ENCODE results near the gene TBCE. TPM values are rescaled to one million over a fixed set of nuclear protein-coding genes. Genes with fewer than 3 reads are reported as not detected.

TBCE gene
- polyA plus RNA-seq, 1 donor from 2014 or later, result 72.9 TPM

DNA sequence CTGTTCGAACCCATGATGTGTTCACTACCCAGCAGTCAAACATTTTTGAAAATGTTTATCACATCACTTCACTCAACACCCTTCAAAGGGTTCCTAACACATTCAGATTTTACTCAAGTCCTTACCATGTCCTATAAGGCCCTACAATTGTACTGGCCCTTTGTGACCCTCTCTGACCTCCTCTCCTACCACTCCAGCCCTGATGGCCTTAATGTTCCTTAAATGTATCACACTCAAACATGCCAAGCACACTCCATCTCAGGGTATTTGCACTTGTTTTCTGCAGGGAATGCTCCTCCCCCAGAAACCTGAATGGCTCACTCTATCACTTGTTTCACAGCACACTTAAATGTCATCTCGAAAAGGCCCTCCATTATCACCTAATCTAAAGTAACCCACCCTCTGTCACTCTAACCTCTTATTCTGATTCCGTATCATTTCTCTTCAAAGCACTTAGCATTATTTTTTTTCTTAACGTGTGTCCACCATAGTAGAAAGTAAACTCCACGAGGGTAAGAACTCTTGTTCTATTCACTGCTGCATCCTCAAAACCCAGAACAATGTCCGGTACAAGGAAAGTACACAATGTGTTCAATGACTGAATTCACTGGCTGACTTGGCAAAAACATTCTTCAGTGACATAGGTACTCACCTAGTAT is 46.6 kb upstream of the TBCE start:
- Histone ChIP-seq H3K27ac (ENCODE audit: low read length) (no peak overlapping the region), H3K36me3 (ENCODE audit: insufficient read depth, low read length) (no peaks in the 10 kb centered on the region), H3K27me3 (ENCODE audit: insufficient read depth, low read depth, low read length) (no peaks in the 10 kb centered on the region), H3K4me3 (ENCODE audit: low read length) (no peak overlapping the region), H3K9me2 (ENCODE audit: insufficient read depth, low read length) (no peaks in the 10 kb centered on the region), H3K4me2 (ENCODE audit: low read length) (no peak overlapping the region), H3K9me3 (ENCODE audit: low read length) (no peaks in the 10 kb centered on the region), H3K9ac (ENCODE audit: low read length) (no peak overlapping the region), H3F3A (ENCODE audit: insufficient read depth, low read length, poor library complexity, severe bottlenecking) (no peaks in the 10 kb centered on the region), H2AFZ (ENCODE audit: low read depth, low read length) (no peak overlapping the region), H4K20me1 (ENCODE audit: insufficient read depth) (peaks cover 37% of the 10 kb centered on the region), H3K79me2 (replicated peaks; ENCODE audit: insufficient read depth, low read length) (peaks cover 94% of the 10 kb centered on the region)
- TF ChIP-seq, protein P1, sequence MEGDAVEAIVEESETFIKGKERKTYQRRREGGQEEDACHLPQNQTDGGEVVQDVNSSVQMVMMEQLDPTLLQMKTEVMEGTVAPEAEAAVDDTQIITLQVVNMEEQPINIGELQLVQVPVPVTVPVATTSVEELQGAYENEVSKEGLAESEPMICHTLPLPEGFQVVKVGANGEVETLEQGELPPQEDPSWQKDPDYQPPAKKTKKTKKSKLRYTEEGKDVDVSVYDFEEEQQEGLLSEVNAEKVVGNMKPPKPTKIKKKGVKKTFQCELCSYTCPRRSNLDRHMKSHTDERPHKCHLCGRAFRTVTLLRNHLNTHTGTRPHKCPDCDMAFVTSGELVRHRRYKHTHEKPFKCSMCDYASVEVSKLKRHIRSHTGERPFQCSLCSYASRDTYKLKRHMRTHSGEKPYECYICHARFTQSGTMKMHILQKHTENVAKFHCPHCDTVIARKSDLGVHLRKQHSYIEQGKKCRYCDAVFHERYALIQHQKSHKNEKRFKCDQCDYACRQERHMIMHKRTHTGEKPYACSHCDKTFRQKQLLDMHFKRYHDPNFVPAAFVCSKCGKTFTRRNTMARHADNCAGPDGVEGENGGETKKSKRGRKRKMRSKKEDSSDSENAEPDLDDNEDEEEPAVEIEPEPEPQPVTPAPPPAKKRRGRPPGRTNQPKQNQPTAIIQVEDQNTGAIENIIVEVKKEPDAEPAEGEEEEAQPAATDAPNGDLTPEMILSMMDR (IDR thresholded peaks at IDR 0.05; ENCODE audit: poor library complexity, severe bottlenecking), result no peak
- TF ChIP-seq MXI1 (conservative IDR thresholded peaks at IDR 0.05; ENCODE audit: poor library complexity, severe bottlenecking) (no peak), RAD21 (conservative IDR thresholded peaks at IDR 0.05) (no peak), POLR2AphosphoS5 (IDR thresholded peaks at IDR 0.05) (no peak), EP300 (conservative IDR thresholded peaks at IDR 0.05; ENCODE audit: poor library complexity, severe bottlenecking) (no peak), TAF1 (IDR thresholded peaks at IDR 0.05; ENCODE audit: low read depth) (no peak), SMC3 (conservative IDR thresholded peaks at IDR 0.05; ENCODE audit: poor library complexity) (no peak), EZH2 (IDR thresholded peaks at IDR 0.05; ENCODE audit: borderline replicate concordance, insufficient read depth, low read length, poor library complexity, severe bottlenecking) (no peak)
- TF ChIP-seq, protein P2, sequence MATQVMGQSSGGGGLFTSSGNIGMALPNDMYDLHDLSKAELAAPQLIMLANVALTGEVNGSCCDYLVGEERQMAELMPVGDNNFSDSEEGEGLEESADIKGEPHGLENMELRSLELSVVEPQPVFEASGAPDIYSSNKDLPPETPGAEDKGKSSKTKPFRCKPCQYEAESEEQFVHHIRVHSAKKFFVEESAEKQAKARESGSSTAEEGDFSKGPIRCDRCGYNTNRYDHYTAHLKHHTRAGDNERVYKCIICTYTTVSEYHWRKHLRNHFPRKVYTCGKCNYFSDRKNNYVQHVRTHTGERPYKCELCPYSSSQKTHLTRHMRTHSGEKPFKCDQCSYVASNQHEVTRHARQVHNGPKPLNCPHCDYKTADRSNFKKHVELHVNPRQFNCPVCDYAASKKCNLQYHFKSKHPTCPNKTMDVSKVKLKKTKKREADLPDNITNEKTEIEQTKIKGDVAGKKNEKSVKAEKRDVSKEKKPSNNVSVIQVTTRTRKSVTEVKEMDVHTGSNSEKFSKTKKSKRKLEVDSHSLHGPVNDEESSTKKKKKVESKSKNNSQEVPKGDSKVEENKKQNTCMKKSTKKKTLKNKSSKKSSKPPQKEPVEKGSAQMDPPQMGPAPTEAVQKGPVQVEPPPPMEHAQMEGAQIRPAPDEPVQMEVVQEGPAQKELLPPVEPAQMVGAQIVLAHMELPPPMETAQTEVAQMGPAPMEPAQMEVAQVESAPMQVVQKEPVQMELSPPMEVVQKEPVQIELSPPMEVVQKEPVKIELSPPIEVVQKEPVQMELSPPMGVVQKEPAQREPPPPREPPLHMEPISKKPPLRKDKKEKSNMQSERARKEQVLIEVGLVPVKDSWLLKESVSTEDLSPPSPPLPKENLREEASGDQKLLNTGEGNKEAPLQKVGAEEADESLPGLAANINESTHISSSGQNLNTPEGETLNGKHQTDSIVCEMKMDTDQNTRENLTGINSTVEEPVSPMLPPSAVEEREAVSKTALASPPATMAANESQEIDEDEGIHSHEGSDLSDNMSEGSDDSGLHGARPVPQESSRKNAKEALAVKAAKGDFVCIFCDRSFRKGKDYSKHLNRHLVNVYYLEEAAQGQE (IDR thresholded peaks at IDR 0.05; ENCODE audit: borderline replicate concordance), result no peak

DNA sequence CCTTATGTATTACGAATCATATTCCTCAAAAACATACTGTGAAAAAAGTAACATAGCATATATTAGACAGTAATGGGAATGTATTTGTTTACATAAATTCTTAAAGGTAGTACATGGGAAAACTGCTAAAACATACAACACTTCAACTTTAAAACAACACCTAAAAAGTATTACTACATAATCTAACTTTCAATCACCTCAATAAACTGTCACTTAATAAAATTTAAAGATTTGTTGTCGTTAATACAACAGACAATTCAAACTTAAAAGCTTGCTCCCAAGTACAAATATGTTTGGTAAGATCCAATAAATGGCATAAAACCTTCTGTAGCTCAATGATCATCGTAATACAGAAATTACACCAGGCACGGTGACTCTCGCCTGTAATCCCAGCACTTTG is 42.9 kb upstream of the TBCE start:
- Histone ChIP-seq H3K4me2 (ENCODE audit: low read length) (no peak overlapping the region), H2AFZ (ENCODE audit: low read depth, low read length) (no peak overlapping the region), H3F3A (ENCODE audit: insufficient read depth, low read length, poor library complexity, severe bottlenecking) (no peaks in the 10 kb centered on the region), H3K27ac (ENCODE audit: low read length) (no peak overlapping the region), H4K20me1 (ENCODE audit: insufficient read depth) (peaks cover 21% of the 10 kb centered on the region), H3K4me3 (ENCODE audit: low read length) (peak overlapping the region; percentile 75), H3K9me3 (ENCODE audit: low read length) (no peaks in the 10 kb centered on the region), H3K9ac (ENCODE audit: low read length) (no peak overlapping the region), H3K9me2 (ENCODE audit: insufficient read depth, low read length) (no peaks in the 10 kb centered on the region), H3K79me2 (replicated peaks; ENCODE audit: insufficient read depth, low read length) (peaks cover 81% of the 10 kb centered on the region), H3K27me3 (ENCODE audit: insufficient read depth, low read depth, low read length) (no peaks in the 10 kb centered on the region), H3K36me3 (ENCODE audit: insufficient read depth, low read length) (no peaks in the 10 kb centered on the region)
- TF ChIP-seq, protein P2 (IDR thresholded peaks at IDR 0.05; ENCODE audit: borderline replicate concordance), result no peak
- TF ChIP-seq POLR2AphosphoS5 (IDR thresholded peaks at IDR 0.05), result no peak
- TF ChIP-seq RAD21 (conservative IDR thresholded peaks at IDR 0.05), result no peak
- no peak for TF ChIP-seq SMC3 (conservative IDR thresholded peaks at IDR 0.05; ENCODE audit: poor library complexity)
- no peak for TF ChIP-seq EZH2 (IDR thresholded peaks at IDR 0.05; ENCODE audit: borderline replicate concordance, insufficient read depth, low read length, poor library complexity, severe bottlenecking)
- no peak for TF ChIP-seq EP300 (conservative IDR thresholded peaks at IDR 0.05; ENCODE audit: poor library complexity, severe bottlenecking)
- no peak for TF ChIP-seq TAF1 (IDR thresholded peaks at IDR 0.05; ENCODE audit: low read depth)
- TF ChIP-seq, protein P1 (IDR thresholded peaks at IDR 0.05; ENCODE audit: poor library complexity, severe bottlenecking), result no peak
- TF ChIP-seq MXI1 (conservative IDR thresholded peaks at IDR 0.05; ENCODE audit: poor library complexity, severe bottlenecking), result no peak

Measured in neural cell (in vitro differentiated cells).